AG04449 (cell line): Measurements from ENCODE around the gene HPS1.

Experiments used
- CTCF ChIA-PET: fragments of 350-600 bp; formaldehyde crosslinking; extraction: SDS; loops from one replicate; lab custom pipeline; 2021; ENCODE audit warnings: antibody characterized with exemption; lab: Yijun Ruan, JAX
- POLR2A ChIA-PET: fragments of 400-600, 350-600 bp; formaldehyde crosslinking; extraction: SDS; loops from one replicate; lab custom pipeline; 2020; ENCODE audit warnings: antibody characterized with exemption, inconsistent platforms; lab: Yijun Ruan, JAX
- DNase-seq: peaks from one replicate; pipeline ENCODE4 v3.0.0-alpha.2; 2010; ENCODE audit warnings: low read depth, low spot score
- H3K4me3 ChIP-seq: 2 replicates; pipeline ENCODE4 v1.5.1; 2011; ENCODE audit warnings: low read depth, mild to moderate bottlenecking, control low read depth, low read length
- TF ChIP-seq, protein P1 (sequence below): IDR thresholded peaks from one replicate; pipeline ENCODE4 v1.5.1; 2011; ENCODE audit warnings: mild to moderate bottlenecking, moderate library complexity, low read length, control low read depth, inconsistent platforms; ENCODE audit not compliant: insufficient read depth; ENCODE audit errors: missing control alignments

HPS1 gene

DNA sequence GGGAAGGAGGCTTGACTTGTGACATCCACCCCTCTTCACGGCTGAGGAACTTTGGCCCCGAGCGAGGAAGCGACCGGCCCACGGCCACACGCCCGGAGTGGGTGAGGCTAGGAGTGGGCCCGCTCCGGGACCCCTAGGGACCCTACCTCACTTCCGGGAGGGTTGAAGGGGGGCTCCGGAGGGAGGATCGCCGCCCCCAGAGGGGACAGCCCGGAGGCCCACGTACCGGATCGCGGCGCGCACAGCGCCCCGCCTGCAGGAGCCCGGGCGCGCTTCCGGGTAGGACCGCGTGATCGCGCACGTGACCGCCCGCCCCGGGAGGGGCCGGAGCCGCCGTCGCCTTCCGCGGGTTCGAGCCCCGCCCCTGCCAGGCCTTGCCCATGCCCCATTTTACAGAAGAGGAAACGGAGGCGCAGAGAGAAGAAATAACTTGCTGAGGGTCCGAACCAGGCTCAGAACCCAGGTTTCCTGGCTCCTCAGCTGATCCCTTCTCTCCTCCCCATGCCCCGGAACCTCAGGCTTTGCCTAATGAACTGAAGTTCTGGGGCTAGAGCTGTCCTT, at the start of gene HPS1:
Gene HPS1 (minus strand): TSS at position 275 of the 561 bp plus-strand sequence. CDS start 3,695 bp downstream, outside the sequence.
- DNase-seq: no peak
- POLR2A ChIA-PET: interaction anchor here (0.7 to 0.9 kb wide), 2 partner anchors 32 to 67 kb away, joined by 3 read pairs; partner anchors contain the start of gene PYROXD2
- TF ChIP-seq, protein P1, sequence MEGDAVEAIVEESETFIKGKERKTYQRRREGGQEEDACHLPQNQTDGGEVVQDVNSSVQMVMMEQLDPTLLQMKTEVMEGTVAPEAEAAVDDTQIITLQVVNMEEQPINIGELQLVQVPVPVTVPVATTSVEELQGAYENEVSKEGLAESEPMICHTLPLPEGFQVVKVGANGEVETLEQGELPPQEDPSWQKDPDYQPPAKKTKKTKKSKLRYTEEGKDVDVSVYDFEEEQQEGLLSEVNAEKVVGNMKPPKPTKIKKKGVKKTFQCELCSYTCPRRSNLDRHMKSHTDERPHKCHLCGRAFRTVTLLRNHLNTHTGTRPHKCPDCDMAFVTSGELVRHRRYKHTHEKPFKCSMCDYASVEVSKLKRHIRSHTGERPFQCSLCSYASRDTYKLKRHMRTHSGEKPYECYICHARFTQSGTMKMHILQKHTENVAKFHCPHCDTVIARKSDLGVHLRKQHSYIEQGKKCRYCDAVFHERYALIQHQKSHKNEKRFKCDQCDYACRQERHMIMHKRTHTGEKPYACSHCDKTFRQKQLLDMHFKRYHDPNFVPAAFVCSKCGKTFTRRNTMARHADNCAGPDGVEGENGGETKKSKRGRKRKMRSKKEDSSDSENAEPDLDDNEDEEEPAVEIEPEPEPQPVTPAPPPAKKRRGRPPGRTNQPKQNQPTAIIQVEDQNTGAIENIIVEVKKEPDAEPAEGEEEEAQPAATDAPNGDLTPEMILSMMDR: peak; percentile 9
- CTCF ChIA-PET: interaction anchor here (0.9 to 3.4 kb wide), 4 partner anchors 21 to 687 kb away, joined by 3 to 14 read pairs (median 3); no protein-coding TSS in a partner anchor
- peak within 1 kb of the TSS; percentile 82 for H3K4me3 ChIP-seq

DNA sequence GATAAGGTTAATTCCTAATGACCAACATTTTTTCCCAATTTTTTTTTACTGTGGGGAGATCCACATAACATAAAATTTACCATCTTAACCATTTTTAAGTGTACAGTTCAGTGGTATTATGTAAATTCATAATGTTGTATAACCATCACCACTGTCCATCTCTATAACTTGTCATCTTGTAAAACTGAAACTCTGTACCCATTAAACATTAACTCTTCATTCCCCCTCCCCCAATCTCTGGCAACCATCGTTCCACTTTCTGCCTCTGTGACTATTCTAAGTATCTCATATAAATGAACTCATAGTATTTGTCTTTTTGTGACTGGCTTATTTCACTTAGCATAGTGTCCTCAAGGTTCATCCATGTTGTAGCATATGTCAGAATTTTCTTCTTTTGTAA, 46.0 kb upstream of the HPS1 start:
- no peak overlapping the region for H3K4me3 ChIP-seq
- no peak for DNase-seq
- CTCF ChIA-PET: no interaction called here
- TF ChIP-seq, protein P1: no peak
- POLR2A ChIA-PET: no interaction called here

DNA sequence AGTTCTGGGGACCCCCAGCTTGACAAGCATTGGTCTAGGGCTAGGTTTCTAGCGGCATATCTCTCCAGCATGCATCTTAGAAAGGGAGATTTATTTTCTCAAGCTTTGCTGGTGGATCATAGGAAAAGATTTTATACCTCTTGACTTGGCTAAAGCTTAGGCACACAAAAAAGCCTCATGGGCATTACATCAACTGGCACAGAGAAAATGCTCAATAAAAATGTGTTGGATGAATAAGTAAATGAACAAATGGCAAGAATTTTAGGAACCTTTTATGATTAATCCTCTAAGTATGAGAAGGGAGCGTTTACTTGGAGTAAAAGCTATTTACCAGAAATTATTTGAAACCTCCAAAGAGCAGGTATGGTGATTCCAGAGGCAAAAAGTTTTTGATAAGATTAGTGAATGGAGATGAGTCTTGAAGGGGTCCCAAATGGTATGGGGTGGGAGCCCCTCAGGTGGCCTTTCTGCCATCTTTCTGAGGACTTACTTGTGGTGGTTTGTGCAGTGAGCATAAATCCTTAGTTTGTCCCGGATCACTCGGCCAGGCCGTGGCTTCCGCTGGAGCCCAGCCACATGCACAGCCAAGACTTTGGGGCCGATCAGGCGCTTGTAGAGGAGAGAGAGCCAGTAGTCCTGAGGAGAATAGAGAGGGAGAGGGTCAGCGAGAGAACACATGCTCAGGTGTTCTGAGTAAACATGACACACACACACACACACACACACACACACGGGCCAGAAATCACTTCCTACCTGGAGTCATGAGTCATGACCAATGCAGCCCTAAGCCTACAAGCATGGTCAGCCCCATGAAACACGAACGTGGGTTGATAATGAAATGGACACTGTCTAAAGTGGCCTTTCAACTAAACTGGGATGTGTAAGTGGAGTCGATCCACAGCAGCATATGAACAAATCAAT, 43.1 kb upstream of the HPS1 start:
- POLR2A ChIA-PET: no interaction called here
- no peak for DNase-seq
- H3K4me3 ChIP-seq: no peak overlapping the region
- CTCF ChIA-PET: interaction anchor here (1.9 kb wide), 1 partner anchor 23 kb away, joined by 7 read pairs; no protein-coding TSS in a partner anchor
- TF ChIP-seq, protein P1: no peak

DNA sequence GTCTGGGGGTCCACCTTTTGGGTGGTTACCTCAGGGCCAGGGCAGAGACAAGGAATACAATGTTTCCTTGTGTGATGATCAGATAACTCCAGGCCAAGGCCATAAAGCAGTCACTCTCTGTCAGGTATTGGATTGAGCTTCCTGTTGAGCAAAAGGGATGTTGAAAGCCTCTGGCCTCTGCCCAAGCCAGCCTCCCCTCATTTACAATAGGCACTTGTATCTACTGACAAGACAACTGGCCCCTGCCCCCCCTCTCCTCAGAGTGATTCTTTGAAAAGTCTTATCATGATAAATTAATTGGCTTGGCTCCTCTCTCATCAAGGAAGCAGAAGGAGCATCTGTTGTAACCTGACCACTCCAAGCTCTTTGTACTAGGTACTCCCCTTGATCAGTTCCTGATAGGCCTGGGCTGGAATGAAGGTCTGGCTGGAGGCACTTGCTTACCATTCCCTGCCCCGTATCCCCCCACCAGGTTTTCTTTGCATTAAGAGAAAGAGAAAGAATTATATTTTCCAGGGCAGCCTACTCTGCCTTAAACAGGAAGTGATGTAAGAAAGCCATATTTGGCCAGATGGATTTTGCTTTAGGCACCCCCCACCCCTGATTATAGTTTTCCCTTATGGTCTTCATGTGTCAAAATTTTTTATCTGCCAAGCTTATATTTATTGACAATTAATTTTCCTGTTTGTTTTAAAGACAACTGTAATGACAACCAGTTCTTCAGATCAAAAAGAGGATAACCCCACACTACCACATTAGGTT, 42.1 kb upstream of the HPS1 start:
- ChIA-PET POLR2A (no interaction called here), CTCF (interaction anchor here (1.1 to 1.6 kb wide), 2 partner anchors 20 to 22 kb away, joined by 3 to 6 read pairs; no protein-coding TSS in a partner anchor)
- H3K4me3 ChIP-seq: no peak overlapping the region
- no peak for DNase-seq
- TF ChIP-seq, protein P1: no peak

DNA sequence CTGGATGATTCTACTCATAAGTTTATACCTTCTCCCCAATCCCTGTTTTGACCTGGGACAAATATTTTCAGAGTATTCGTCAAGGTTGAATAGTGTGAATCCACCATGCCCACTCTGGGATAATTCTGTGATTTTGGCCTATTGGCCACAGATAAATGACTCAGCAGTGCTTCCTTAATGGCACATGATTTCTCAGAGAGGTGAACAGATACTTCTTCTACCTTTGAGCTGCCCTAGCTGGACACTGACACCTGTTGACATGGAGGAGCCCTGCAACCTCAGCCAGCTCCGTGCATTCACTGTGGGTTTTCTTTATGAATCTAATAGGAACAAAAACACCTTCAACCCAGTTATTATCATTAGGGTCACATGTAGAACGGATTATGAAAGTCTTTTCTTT, 40.9 kb upstream of the HPS1 start:
- no peak for DNase-seq
- H3K4me3 ChIP-seq: no peak overlapping the region
- CTCF ChIA-PET: interaction anchor here (1.6 kb wide), 1 partner anchor 21 kb away, joined by 6 read pairs; no protein-coding TSS in a partner anchor
- POLR2A ChIA-PET: no interaction called here
- TF ChIP-seq, protein P1: no peak
